ENCODE measurements around the gene KIF13A.
"Not testable (repeated sequence)": the region's sequence is repeated elsewhere in the genome, so short reads cannot be mapped to it uniquely, and the experiment has no call there.

KIF13A gene

GRCh38 chr6:17816921-17817611 lies 170.4 kb downstream of the KIF13A start:
- DNase-seq: no peak
- no peak for TF ChIP-seq CTCF (IDR thresholded peaks at IDR 0.05)
- H3K27me3 Mint-ChIP-seq (ENCODE audit: low read depth, poor library complexity): no peaks in the 10 kb centered on the region
- H3K27ac Mint-ChIP-seq: peak overlapping the region; percentile 75
- H3K4me1 Mint-ChIP-seq: peaks cover 11% of the 10 kb centered on the region
- H3K36me3 Mint-ChIP-seq (ENCODE audit: low read depth): peaks cover 18% of the 10 kb centered on the region
- no peaks in the 10 kb centered on the region for H3K9me3 Mint-ChIP-seq
- no peak overlapping the region for H3K4me3 Mint-ChIP-seq

- H3K36me3 Mint-ChIP-seq (ENCODE audit: low read depth): peaks cover 45% of the 10 kb centered on the region
These were observed 173.9 kb downstream of the KIF13A start for GRCh38 chr6:17813542-17813941.

GRCh38 chr6:17812311-17812710 lies 175.1 kb downstream of the KIF13A start:
- Mint-ChIP-seq H3K27me3 (ENCODE audit: low read depth, poor library complexity) (no peaks in the 10 kb centered on the region), H3K36me3 (ENCODE audit: low read depth) (peaks cover 58% of the 10 kb centered on the region), H3K4me3 (no peak overlapping the region), H3K9me3 (peaks cover 7% of the 10 kb centered on the region), H3K27ac (no peak overlapping the region), H3K4me1 (peaks cover 6% of the 10 kb centered on the region)
- TF ChIP-seq CTCF (IDR thresholded peaks at IDR 0.05): no peak
- DNase-seq: no peak

More at GRCh38 chr6:17813542-17813941, 173.9 kb downstream of the KIF13A start:
- H3K27me3 Mint-ChIP-seq (ENCODE audit: low read depth, poor library complexity): no peaks in the 10 kb centered on the region
- no peak overlapping the region for H3K4me3 Mint-ChIP-seq
- peaks cover 6% of the 10 kb centered on the region for H3K4me1 Mint-ChIP-seq
- no peak for DNase-seq
- no peaks in the 10 kb centered on the region for H3K9me3 Mint-ChIP-seq
- TF ChIP-seq CTCF (IDR thresholded peaks at IDR 0.05): no peak
- no peak overlapping the region for H3K27ac Mint-ChIP-seq

- TF ChIP-seq CTCF (IDR thresholded peaks at IDR 0.05): no peak
- Mint-ChIP-seq H3K27ac (no peak overlapping the region), H3K36me3 (ENCODE audit: low read depth) (peaks cover 83% of the 10 kb centered on the region), H3K4me1 (no peaks in the 10 kb centered on the region), H3K27me3 (ENCODE audit: low read depth, poor library complexity) (no peaks in the 10 kb centered on the region), H3K4me3 (no peak overlapping the region), H3K9me3 (peaks cover 7% of the 10 kb centered on the region)
- DNase-seq: no peak
These were observed 178.8 kb downstream of the KIF13A start for GRCh38 chr6:17808609-17809008.

- not testable (repeated sequence) for H3K4me1 Mint-ChIP-seq; DNase-seq; H3K9me3 Mint-ChIP-seq; H3K27me3 Mint-ChIP-seq (ENCODE audit: low read depth, poor library complexity); H3K27ac Mint-ChIP-seq; H3K4me3 Mint-ChIP-seq
- peaks cover 74% of the 10 kb centered on the region for H3K36me3 Mint-ChIP-seq (ENCODE audit: low read depth)
These were observed 180.0 kb downstream of the KIF13A start for GRCh38 chr6:17807431-17807830.

GRCh38 chr6:17803409-17803808 lies 184.0 kb downstream of the KIF13A start:
- DNase-seq: no peak

More at GRCh38 chr6:17803409-17803808, 184.0 kb downstream of the KIF13A start:
- no peak for TF ChIP-seq CTCF (IDR thresholded peaks at IDR 0.05)
- Mint-ChIP-seq H3K27ac (no peak overlapping the region), H3K36me3 (ENCODE audit: low read depth) (peaks cover 68% of the 10 kb centered on the region), H3K27me3 (ENCODE audit: low read depth, poor library complexity) (no peaks in the 10 kb centered on the region), H3K4me1 (no peaks in the 10 kb centered on the region), H3K9me3 (peaks cover 7% of the 10 kb centered on the region), H3K4me3 (no peak overlapping the region)
